GM12891 (cell line): ENCODE results near the gene NBAS.

Experiments
- POLR2A ChIP-seq: IDR thresholded peaks from 2 replicates; pipeline ENCODE4 v1.6.1; 2011; ENCODE audit warnings: low read depth, low read length, control low read depth
- POLR2AphosphoS5 ChIP-seq: IDR thresholded peaks from 2 replicates; pipeline ENCODE4 v1.6.1; 2011; ENCODE audit warnings: low read depth, low read length, control low read depth

DNA sequence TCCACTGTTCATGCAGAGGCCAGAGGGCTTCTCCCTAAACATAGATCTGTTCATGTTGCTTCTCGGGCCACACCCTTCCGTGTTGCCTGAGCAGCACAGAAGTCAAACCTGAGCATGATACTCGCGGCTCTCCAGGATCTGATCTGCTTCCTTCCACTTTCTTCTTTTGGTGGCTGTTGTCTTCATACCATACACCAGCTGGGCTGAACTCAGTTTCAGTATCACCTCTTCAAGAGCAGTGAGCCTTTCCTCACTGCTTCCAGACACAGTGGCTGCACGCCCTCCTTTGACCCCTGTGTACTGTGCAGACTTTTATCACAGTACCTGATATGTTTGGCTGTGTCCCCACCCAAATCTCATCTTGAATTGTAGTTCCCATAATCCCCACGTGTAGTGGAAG, 348.9 kb downstream of the NBAS start:
- TF ChIP-seq POLR2A (no peak), POLR2AphosphoS5 (no peak)
